Gastrocnemius medialis (tissue), 4 donors: ENCODE data around the gene BICD1.

ENCODE experiments used
- CTCF ChIP-seq, 5 experiments: fragments of 450-650 bp in 3 of 5; fragments of 200-600 bp in 2 of 5; sonication (generic) in 2 of 5; IDR thresholded peaks in 4 of 5; conservative IDR thresholded peaks in 1 of 5; 1 replicate in 4 of 5; 2 replicates in 1 of 5; pipeline ENCODE4 v1.5.1; 2016 to 2019; ENCODE audit warnings: antibody characterized with exemption in 5 of 5, mild to moderate bottlenecking in 3 of 5, moderate library complexity in 3 of 5
- POLR2A ChIP-seq, 2 donors: fragments of 450-650 bp; IDR thresholded peaks; one replicate each; pipeline ENCODE4 v1.6.1; 2017; ENCODE audit warnings: antibody characterized with exemption in 2 of 2, mild to moderate bottlenecking in 2 of 2, moderate library complexity in 2 of 2

GRCh38 chr12:32211900-32212156 lies 105.2 kb downstream of the BICD1 start:
- no peak for TF ChIP-seq CTCF (IDR thresholded peaks at IDR 0.05 in 4 of 5, conservative IDR thresholded peaks at IDR 0.05 in 1 of 5)
- no peak for TF ChIP-seq POLR2A (IDR thresholded peaks at IDR 0.05)
